GM06990 (cell line): ENCODE results near the gene NCBP3.
"Not testable (repeated sequence)": the region's sequence is repeated elsewhere in the genome, so short reads cannot be mapped to it uniquely, and the experiment has no call there.

ENCODE experiments used
- DNase-seq: peaks from one replicate; pipeline ENCODE4 v3.0.0-alpha.2; 2011; ENCODE audit not compliant: insufficient read length; ENCODE audit errors: extremely low read depth
- H3K27me3 ChIP-seq: replicated peaks from 2 replicates; pipeline ENCODE4 v1.6.0; 2011; ENCODE audit warnings: low read length; ENCODE audit not compliant: control insufficient read depth, insufficient read depth
- H3K36me3 ChIP-seq: 2 replicates; pipeline ENCODE4 v1.5.1; 2011; ENCODE audit warnings: low read length; ENCODE audit not compliant: control insufficient read depth, insufficient read depth
- H3K4me3 ChIP-seq: replicated peaks from 2 replicates; pipeline ENCODE4 v1.5.1; 2011; ENCODE audit warnings: low read depth, mild to moderate bottlenecking, control low read depth, low read length
- CTCF ChIP-seq: IDR thresholded peaks from 2 replicates; pipeline ENCODE4 v1.5.1; 2011; ENCODE audit warnings: low read length, control low read depth, mild to moderate bottlenecking, inconsistent platforms; ENCODE audit not compliant: insufficient read depth, poor library complexity, severe bottlenecking

NCBP3 gene

GRCh38 chr17:3845291-3845620 is 790 bp downstream of the NCBP3 start:
- peak overlapping the region; percentile 90 for H3K4me3 ChIP-seq
- no peaks in the 10 kb centered on the region; the same call in 1 of the 2 replicates for H3K27me3 ChIP-seq
- H3K36me3 ChIP-seq = no peaks in the 10 kb centered on the region; the same call in none of the 2 replicates
- no peak for TF ChIP-seq CTCF
- peak; percentile 46 for DNase-seq

- H3K27me3 ChIP-seq, H3K4me3 ChIP-seq, H3K36me3 ChIP-seq, DNase-seq: not testable (repeated sequence)
These were observed 1.5 kb downstream of the NCBP3 start for GRCh38 chr17:3844556-3844955.

- no peak for DNase-seq
- peaks cover 6% of the 10 kb centered on the region for H3K36me3 ChIP-seq
- H3K27me3 ChIP-seq = no peaks in the 10 kb centered on the region
- H3K4me3 ChIP-seq = no peak overlapping the region
- TF ChIP-seq CTCF = peak; percentile 83
These were observed 2.0 kb downstream of the NCBP3 start for GRCh38 chr17:3843935-3844516.

GRCh38 chr17:3838206-3838605 is 7.8 kb downstream of the NCBP3 start:
- Histone ChIP-seq H3K36me3 (peaks cover 17% of the 10 kb centered on the region), H3K27me3 (no peaks in the 10 kb centered on the region), H3K4me3 (no peak overlapping the region)
- TF ChIP-seq CTCF = no peak
- DNase-seq = no peak

GRCh38 chr17:3836551-3836950 is 9.5 kb downstream of the NCBP3 start:
- Histone ChIP-seq H3K4me3 (no peak overlapping the region), H3K36me3 (peaks cover 17% of the 10 kb centered on the region), H3K27me3 (no peaks in the 10 kb centered on the region)
- no peak for TF ChIP-seq CTCF
- DNase-seq = no peak

GRCh38 chr17:3835410-3836229 is 10.4 kb downstream of the NCBP3 start:
- H3K36me3 ChIP-seq = peaks cover 17% of the 10 kb centered on the region
- H3K27me3 ChIP-seq = no peaks in the 10 kb centered on the region
- DNase-seq = no peak
- H3K4me3 ChIP-seq = no peak overlapping the region
- no peak for TF ChIP-seq CTCF
